ENCODE data around the gene KCNH1. TPM values are rescaled to one million over a fixed set of nuclear protein-coding genes. Genes with fewer than 3 reads are reported as not detected.
"Not testable (repeated sequence)": the region's sequence is repeated elsewhere in the genome, so short reads cannot be mapped to it uniquely, and the experiment has no call there.

KCNH1 gene
- total and polyA plus RNA-seq, 3 experiments from 2014 or later: not detected

GRCh38 chr1:210678306-210678705, 455.6 kb downstream of the KCNH1 start:
- ChIA-PET POLR2A (no interaction called here), CTCF (no interaction called here)
- peaks cover 4 to 29% (median 8%) of the 10 kb centered on the region in 3 donors for H3K36me3 Mint-ChIP-seq
- H3K36me3 ChIP-seq (ENCODE audit: insufficient read depth, low read length): no peaks in the 10 kb centered on the region
- no peaks in the 10 kb centered on the region for H3K9me3 Mint-ChIP-seq
- H3K4me1 Mint-ChIP-seq: no peaks in the 10 kb centered on the region
- H3K27me3 Mint-ChIP-seq: peaks cover 0 to 2% of the 10 kb centered on the region in 2 donors
- H3K27ac Mint-ChIP-seq: no peak overlapping the region
- H3K9me3 ChIP-seq (ENCODE audit: low read length): no peaks in the 10 kb centered on the region
- H3K4me3 Mint-ChIP-seq: no peak overlapping the region
- H3K4me1 ChIP-seq (ENCODE audit: insufficient read depth, low read length): no peaks in the 10 kb centered on the region
- no peak overlapping the region for H3K4me3 ChIP-seq (ENCODE audit: low read length)
- no peak overlapping the region for H3K27ac ChIP-seq (ENCODE audit: low read depth, low read length)
- no peaks in the 10 kb centered on the region for H3K27me3 ChIP-seq (ENCODE audit: insufficient read depth, low read length, poor library complexity, severe bottlenecking)
- DNase-seq: no peak

DNA sequence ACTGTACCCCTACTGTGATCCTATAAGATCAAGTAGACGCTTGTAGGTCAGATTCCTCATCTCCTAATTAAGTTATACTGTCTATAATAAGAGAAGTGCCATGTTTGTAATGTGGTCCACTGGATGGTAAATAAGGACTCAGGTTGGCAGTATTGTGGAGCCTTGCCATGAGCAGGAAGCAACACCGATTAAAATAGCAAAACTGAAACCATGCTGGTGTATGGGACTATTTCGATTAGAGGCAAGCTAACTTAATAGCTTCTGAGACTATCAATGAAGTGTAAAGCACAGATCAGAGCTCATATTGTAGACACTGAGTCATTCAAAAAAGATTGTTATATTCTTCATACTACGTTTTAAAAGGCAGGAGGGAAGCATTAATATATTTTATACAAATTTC, 456.4 kb downstream of the KCNH1 start:
- no peak overlapping the region for H3K4me3 Mint-ChIP-seq
- H3K9me3 Mint-ChIP-seq: no peaks in the 10 kb centered on the region
- Histone ChIP-seq H3K27me3 (ENCODE audit: insufficient read depth, low read length, poor library complexity, severe bottlenecking) (no peaks in the 10 kb centered on the region), H3K4me3 (ENCODE audit: low read length) (no peak overlapping the region), H3K9me3 (ENCODE audit: low read length) (no peaks in the 10 kb centered on the region), H3K27ac (ENCODE audit: low read depth, low read length) (no peak overlapping the region), H3K4me1 (ENCODE audit: insufficient read depth, low read length) (no peaks in the 10 kb centered on the region), H3K36me3 (ENCODE audit: insufficient read depth, low read length) (no peaks in the 10 kb centered on the region)
- H3K4me1 Mint-ChIP-seq: no peaks in the 10 kb centered on the region
- CTCF ChIA-PET: no interaction called here
- no peak for DNase-seq
- H3K27me3 Mint-ChIP-seq: peaks cover 0 to 2% of the 10 kb centered on the region in 2 donors
- POLR2A ChIA-PET: no interaction called here
- H3K27ac Mint-ChIP-seq: no peak overlapping the region
- H3K36me3 Mint-ChIP-seq: peaks cover 4 to 29% (median 8%) of the 10 kb centered on the region in 3 donors

- Histone ChIP-seq H3K27me3 (ENCODE audit: insufficient read depth, low read length, poor library complexity, severe bottlenecking) (no peaks in the 10 kb centered on the region), H3K36me3 (ENCODE audit: insufficient read depth, low read length) (no peaks in the 10 kb centered on the region), H3K9me3 (ENCODE audit: low read length) (no peaks in the 10 kb centered on the region), H3K27ac (ENCODE audit: low read depth, low read length) (no peak overlapping the region), H3K4me1 (ENCODE audit: insufficient read depth, low read length) (no peaks in the 10 kb centered on the region), H3K4me3 (ENCODE audit: low read length) (no peak overlapping the region)
- Mint-ChIP-seq H3K4me3 (no peak overlapping the region), H3K4me1 (no peaks in the 10 kb centered on the region), H3K27ac (no peak overlapping the region), H3K27me3 (peaks cover 0 to 2% of the 10 kb centered on the region in 2 donors), H3K36me3 (peaks cover 4 to 28% (median 8%) of the 10 kb centered on the region in 3 donors), H3K9me3 (no peaks in the 10 kb centered on the region)
- POLR2A ChIA-PET: no interaction called here
- CTCF ChIA-PET: interaction anchor here (1.5 kb wide), 1 partner anchor 9 kb away, joined by 3 read pairs; no protein-coding TSS in a partner anchor
- DNase-seq: no peak
Observed at GRCh38 chr1:210676539-210676938, 457.4 kb downstream of the KCNH1 start.

DNA sequence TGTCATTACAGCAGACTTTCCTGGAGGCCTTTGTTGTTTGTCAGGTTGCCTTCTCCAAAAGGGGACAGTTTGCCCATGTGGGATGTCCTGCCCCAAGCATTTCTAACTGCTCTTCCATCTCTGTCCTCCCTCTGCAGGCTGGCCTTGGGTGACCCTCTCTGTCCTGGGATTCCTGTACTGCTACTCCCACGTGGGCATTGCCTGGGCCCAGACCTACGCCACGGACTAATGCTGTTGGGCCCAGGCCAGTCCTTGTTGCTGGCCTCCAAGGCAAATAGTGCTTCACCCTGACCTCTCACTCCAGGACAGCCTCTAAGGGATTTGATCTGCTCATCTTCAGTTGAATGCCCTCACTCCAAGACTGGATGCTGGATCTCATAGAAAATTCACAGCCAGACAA, 459.8 kb downstream of the KCNH1 start:
- DNase-seq: no peak
- Histone ChIP-seq H3K27me3 (ENCODE audit: insufficient read depth, low read length, poor library complexity, severe bottlenecking) (no peaks in the 10 kb centered on the region), H3K4me3 (ENCODE audit: low read length) (no peak overlapping the region), H3K4me1 (ENCODE audit: insufficient read depth, low read length) (no peaks in the 10 kb centered on the region), H3K27ac (ENCODE audit: low read depth, low read length) (no peak overlapping the region), H3K9me3 (ENCODE audit: low read length) (no peaks in the 10 kb centered on the region), H3K36me3 (ENCODE audit: insufficient read depth, low read length) (no peaks in the 10 kb centered on the region)
- Mint-ChIP-seq H3K27me3 (peaks cover 0 to 2% of the 10 kb centered on the region in 2 donors), H3K36me3 (peaks cover 4 to 18% (median 8%) of the 10 kb centered on the region in 3 donors), H3K9me3 (no peaks in the 10 kb centered on the region), H3K4me1 (no peaks in the 10 kb centered on the region), H3K27ac (no peak overlapping the region), H3K4me3 (no peak overlapping the region)
- ChIA-PET POLR2A (no interaction called here), CTCF (no interaction called here)

DNA sequence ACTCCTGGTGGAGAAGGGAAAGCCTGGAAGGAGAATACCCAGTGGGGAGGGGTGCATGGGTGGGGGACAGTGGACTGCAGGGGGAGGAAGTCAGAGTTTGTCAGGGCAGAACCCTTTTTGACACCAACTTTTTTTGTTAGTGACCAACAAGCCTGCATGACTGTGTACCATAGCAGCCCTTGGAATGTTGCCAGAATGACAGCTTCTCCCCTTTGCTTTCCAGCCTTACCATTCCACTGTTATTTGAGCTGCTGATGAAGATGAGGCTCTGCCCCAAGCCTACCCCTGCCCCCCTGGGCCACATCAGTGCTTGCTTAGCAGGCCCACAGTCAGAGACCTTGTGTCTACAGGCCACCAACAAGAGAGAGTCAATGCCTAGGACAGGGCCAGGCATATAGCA, 464.0 kb downstream of the KCNH1 start:
- Mint-ChIP-seq H3K9me3 (no peaks in the 10 kb centered on the region), H3K27ac (no peak overlapping the region), H3K36me3 (peaks cover 3 to 8% (median 4%) of the 10 kb centered on the region in 3 donors), H3K27me3 (peaks cover 0 to 3% of the 10 kb centered on the region in 2 donors), H3K4me3 (no peak overlapping the region), H3K4me1 (no peaks in the 10 kb centered on the region)
- no peaks in the 10 kb centered on the region for H3K9me3 ChIP-seq (ENCODE audit: low read length)
- H3K27ac ChIP-seq (ENCODE audit: low read depth, low read length): no peak overlapping the region
- DNase-seq: no peak
- no peaks in the 10 kb centered on the region for H3K27me3 ChIP-seq (ENCODE audit: insufficient read depth, low read length, poor library complexity, severe bottlenecking)
- no peaks in the 10 kb centered on the region for H3K36me3 ChIP-seq (ENCODE audit: insufficient read depth, low read length)
- H3K4me3 ChIP-seq (ENCODE audit: low read length): no peak overlapping the region
- ChIA-PET CTCF (no interaction called here), POLR2A (no interaction called here)
- H3K4me1 ChIP-seq (ENCODE audit: insufficient read depth, low read length): no peaks in the 10 kb centered on the region

DNA sequence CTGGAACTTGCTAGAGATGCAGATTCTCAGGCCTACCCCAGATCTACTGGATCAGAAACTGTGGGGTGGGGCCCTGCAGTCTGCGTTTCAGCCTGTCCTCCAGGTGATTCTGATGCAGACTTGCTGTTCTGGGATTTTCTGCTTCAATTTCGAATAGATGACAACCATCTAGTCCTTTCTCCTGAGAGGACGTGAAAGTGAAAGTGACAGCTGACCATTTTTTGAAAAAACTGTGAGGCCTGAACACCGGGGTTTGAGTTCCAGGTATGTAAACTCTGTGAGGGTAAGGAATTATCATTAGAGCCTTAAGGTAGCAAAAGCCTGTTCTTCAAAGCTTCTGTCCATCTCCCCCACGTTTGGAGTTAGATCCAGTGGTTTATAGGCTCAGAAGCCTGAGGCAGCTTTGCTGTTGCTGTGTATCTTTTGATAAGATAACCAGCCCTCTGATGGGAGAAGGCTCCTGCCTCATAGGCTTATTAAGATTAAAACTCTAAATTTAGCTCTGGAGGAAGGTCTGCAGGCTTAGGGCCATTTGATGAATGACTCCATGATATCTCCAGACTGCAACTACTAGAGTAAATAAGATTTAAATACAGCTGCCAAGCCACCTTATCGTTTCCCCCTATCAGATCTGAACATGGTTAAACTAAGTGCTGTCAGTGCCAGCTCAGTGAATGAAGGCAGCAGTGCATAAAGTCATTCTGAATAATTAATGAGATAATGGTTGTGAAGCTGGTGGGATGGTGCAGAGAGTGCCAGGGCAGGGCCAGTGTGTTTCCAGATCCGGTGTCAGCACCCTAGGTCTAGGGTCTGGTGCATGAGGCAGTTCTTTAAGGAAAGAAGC, 470.0 kb downstream of the KCNH1 start:
- Histone ChIP-seq H3K4me3 (ENCODE audit: low read length) (no peak overlapping the region), H3K36me3 (ENCODE audit: insufficient read depth, low read length) (no peaks in the 10 kb centered on the region), H3K4me1 (ENCODE audit: insufficient read depth, low read length) (no peaks in the 10 kb centered on the region), H3K9me3 (ENCODE audit: low read length) (no peaks in the 10 kb centered on the region), H3K27me3 (ENCODE audit: insufficient read depth, low read length, poor library complexity, severe bottlenecking) (no peaks in the 10 kb centered on the region), H3K27ac (ENCODE audit: low read depth, low read length) (no peak overlapping the region)
- H3K27me3 Mint-ChIP-seq: peaks cover 0 to 2% of the 10 kb centered on the region in 2 donors
- peaks cover 0 to 9% (median 3%) of the 10 kb centered on the region in 5 donors for H3K9me3 Mint-ChIP-seq
- ChIA-PET POLR2A (interaction anchor here (0.6 kb wide), 1 partner anchor 1343 kb away, joined by 4 read pairs; no protein-coding TSS in a partner anchor), CTCF (no interaction called here)
- no peak overlapping the region for H3K27ac Mint-ChIP-seq
- H3K4me1 Mint-ChIP-seq: peaks cover 0 to 11% (median 9%) of the 10 kb centered on the region in 3 donors
- no peak for DNase-seq
- H3K4me3 Mint-ChIP-seq: no peak overlapping the region
- H3K36me3 Mint-ChIP-seq: peaks cover 0 to 6% (median 1%) of the 10 kb centered on the region in 3 donors

- Histone ChIP-seq H3K4me1 (ENCODE audit: insufficient read depth, low read length) (no peaks in the 10 kb centered on the region), H3K27ac (ENCODE audit: low read depth, low read length) (no peak overlapping the region), H3K27me3 (ENCODE audit: insufficient read depth, low read length, poor library complexity, severe bottlenecking) (no peaks in the 10 kb centered on the region), H3K36me3 (ENCODE audit: insufficient read depth, low read length) (no peaks in the 10 kb centered on the region), H3K4me3 (ENCODE audit: low read length) (no peak overlapping the region), H3K9me3 (ENCODE audit: low read length) (no peaks in the 10 kb centered on the region)
- ChIA-PET CTCF (no interaction called here), POLR2A (no interaction called here)
- Mint-ChIP-seq H3K4me3 (no peak overlapping the region), H3K27ac (no peak overlapping the region), H3K27me3 (peaks cover 0 to 2% of the 10 kb centered on the region in 2 donors), H3K9me3 (peaks cover 3 to 13% (median 5%) of the 10 kb centered on the region in 5 donors), H3K36me3 (peaks cover 0 to 6% (median 1%) of the 10 kb centered on the region in 3 donors), H3K4me1 (peaks cover 0 to 11% (median 9%) of the 10 kb centered on the region in 3 donors)
- no peak for DNase-seq
Observed at GRCh38 chr1:210662291-210663050, 471.5 kb downstream of the KCNH1 start.

DNA sequence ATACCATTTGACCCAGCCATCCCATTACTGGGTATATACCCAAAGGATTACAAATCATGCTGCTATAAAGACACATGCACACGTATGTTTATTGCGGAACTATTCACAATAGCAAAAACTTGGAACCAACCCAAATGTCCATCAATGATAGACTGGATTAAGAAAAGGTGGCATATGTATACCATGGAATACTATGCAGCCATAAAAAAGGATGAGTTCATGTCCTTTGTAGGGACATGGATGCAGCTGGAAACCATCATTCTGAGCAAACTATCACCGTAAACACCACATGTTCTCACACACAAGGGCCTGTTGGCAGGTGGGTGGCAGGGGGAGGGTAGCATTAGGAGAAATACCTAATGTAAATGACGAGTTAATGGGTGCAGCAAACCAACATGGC, 472.4 kb downstream of the KCNH1 start:
- H3K36me3 Mint-ChIP-seq; H3K27ac Mint-ChIP-seq; H3K27ac ChIP-seq (ENCODE audit: low read depth, low read length); CTCF ChIA-PET; H3K27me3 ChIP-seq (ENCODE audit: insufficient read depth, low read length, poor library complexity, severe bottlenecking); H3K4me1 ChIP-seq (ENCODE audit: insufficient read depth, low read length); H3K9me3 ChIP-seq (ENCODE audit: low read length); H3K27me3 Mint-ChIP-seq; POLR2A ChIA-PET; DNase-seq; H3K4me3 Mint-ChIP-seq; H3K4me3 ChIP-seq (ENCODE audit: low read length); H3K36me3 ChIP-seq (ENCODE audit: insufficient read depth, low read length): not testable (repeated sequence)
- Mint-ChIP-seq H3K4me1 (peaks cover 0 to 11% (median 9%) of the 10 kb centered on the region in 3 donors), H3K9me3 (peaks cover 3 to 13% (median 5%) of the 10 kb centered on the region in 5 donors)

Measured in CD8-positive, alpha-beta memory T cell (primary cell).